Bronchial epithelial cell (primary cell): ENCODE measurements around the gene PTBP3. TPM values are rescaled to one million over a fixed set of nuclear protein-coding genes. Genes with fewer than 3 reads are reported as not detected.

Source experiments
- DNase-seq: peaks from one replicate; pipeline ENCODE4 v3.0.0-alpha.2; 2010; ENCODE audit warnings: low read depth
- FAIRE-seq: peaks from 2 replicates; lab custom pipeline; 2011; peaks lifted over from hg19 to GRCh38; lab: Jason Lieb, UNC
- H3K27me3 ChIP-seq: 2 replicates; pipeline ENCODE4 v1.5.1; 2011; ENCODE audit warnings: low read length; ENCODE audit not compliant: control insufficient read depth, insufficient read depth
- H3K36me3 ChIP-seq: 2 replicates; pipeline ENCODE4 v1.5.1; 2011; ENCODE audit warnings: low read length; ENCODE audit not compliant: control insufficient read depth, insufficient read depth
- H3K4me3 ChIP-seq: 2 replicates; pipeline ENCODE4 v1.5.1; 2011; ENCODE audit warnings: mild to moderate bottlenecking, low read depth, low read length, control low read depth
- total RNA-seq: library from RNA; depleted of rRNA; stranded (reverse); fragments of >200 nt; gene quantifications from 2 replicates; pipeline ENCODE4 v1.2.1, GENCODE V29; 2014
- TF ChIP-seq, protein P1 (sequence below): IDR thresholded peaks from 2 replicates; pipeline ENCODE4 v1.5.1; 2011; ENCODE audit warnings: mild to moderate bottlenecking, moderate library complexity, low read length, control low read depth, inconsistent platforms; ENCODE audit not compliant: insufficient read depth, severe bottlenecking

PTBP3 gene
- total RNA-seq, 1 donor from 2014 or later = 62.4 TPM

DNA sequence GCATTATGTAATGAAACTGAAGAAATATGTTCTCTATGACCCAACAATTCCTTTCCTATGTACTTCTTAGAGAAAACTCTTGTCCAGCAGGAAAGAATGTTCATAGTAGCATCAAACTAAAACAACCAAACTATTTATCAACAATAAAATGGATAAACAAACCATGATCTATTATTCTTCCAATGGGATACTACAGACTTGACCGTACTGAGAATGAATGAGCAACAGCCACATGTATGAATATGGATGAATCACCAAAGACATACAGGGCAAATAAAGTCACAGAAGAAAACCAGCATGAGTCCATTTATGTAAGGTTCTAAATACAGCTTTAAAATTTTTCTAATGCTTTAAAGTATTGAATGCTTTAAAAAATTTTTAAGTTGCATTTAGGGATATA lies 84.7 kb downstream of the PTBP3 start:
- Histone ChIP-seq H3K4me3 (no peak overlapping the region), H3K27me3 (no peaks in the 10 kb centered on the region), H3K36me3 (peaks cover 2% of the 10 kb centered on the region)
- TF ChIP-seq, protein P1, sequence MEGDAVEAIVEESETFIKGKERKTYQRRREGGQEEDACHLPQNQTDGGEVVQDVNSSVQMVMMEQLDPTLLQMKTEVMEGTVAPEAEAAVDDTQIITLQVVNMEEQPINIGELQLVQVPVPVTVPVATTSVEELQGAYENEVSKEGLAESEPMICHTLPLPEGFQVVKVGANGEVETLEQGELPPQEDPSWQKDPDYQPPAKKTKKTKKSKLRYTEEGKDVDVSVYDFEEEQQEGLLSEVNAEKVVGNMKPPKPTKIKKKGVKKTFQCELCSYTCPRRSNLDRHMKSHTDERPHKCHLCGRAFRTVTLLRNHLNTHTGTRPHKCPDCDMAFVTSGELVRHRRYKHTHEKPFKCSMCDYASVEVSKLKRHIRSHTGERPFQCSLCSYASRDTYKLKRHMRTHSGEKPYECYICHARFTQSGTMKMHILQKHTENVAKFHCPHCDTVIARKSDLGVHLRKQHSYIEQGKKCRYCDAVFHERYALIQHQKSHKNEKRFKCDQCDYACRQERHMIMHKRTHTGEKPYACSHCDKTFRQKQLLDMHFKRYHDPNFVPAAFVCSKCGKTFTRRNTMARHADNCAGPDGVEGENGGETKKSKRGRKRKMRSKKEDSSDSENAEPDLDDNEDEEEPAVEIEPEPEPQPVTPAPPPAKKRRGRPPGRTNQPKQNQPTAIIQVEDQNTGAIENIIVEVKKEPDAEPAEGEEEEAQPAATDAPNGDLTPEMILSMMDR = no peak
- DNase-seq (peak; percentile 87), FAIRE-seq (no peak)

DNA sequence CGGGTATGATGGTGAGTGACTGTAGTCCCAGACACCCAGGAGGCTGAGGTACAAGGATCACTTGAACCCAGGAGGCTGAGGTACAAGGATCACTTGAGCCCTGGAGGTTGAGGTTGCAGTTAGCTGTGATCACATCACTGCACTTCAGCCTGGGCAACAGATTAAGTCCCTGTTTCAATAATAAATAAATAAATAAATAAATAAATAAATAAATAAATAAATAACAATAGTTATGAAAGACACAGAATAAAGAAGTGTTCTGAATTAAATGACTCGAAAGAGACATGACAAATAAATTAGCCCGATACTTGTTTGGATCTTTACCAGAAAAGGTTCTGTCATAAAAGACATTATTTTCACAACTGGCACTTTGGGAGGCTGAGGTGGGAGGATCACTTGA lies 86.3 kb downstream of the PTBP3 start:
- Histone ChIP-seq H3K36me3 (peaks cover 4% of the 10 kb centered on the region), H3K4me3 (no peak overlapping the region), H3K27me3 (no peaks in the 10 kb centered on the region)
- FAIRE-seq = no peak
- TF ChIP-seq, protein P1 = no peak
- no peak for DNase-seq

DNA sequence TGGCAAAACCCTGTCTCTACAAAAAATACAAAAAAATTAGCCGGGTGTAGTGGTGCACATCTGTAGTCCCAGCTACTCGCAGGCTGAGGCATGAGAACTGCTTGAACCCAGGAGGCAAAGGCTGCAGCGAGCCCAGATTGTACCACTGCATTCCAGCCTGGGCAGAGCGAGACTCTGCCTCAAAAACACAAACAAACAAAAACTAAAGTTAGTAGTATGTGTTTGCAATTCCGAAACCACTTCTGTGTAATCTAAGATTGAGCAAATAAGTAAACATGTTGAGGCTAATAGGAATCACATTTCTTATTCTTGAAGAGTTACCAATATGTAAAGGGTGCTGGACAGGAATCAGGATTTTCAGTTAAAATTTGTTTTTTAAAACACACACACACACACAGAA lies 88.3 kb downstream of the PTBP3 start:
- Histone ChIP-seq H3K4me3 (no peak overlapping the region), H3K36me3 (peaks cover 2% of the 10 kb centered on the region), H3K27me3 (no peaks in the 10 kb centered on the region)
- TF ChIP-seq, protein P1 = no peak
- FAIRE-seq (no peak), DNase-seq (peak; percentile 42)

DNA sequence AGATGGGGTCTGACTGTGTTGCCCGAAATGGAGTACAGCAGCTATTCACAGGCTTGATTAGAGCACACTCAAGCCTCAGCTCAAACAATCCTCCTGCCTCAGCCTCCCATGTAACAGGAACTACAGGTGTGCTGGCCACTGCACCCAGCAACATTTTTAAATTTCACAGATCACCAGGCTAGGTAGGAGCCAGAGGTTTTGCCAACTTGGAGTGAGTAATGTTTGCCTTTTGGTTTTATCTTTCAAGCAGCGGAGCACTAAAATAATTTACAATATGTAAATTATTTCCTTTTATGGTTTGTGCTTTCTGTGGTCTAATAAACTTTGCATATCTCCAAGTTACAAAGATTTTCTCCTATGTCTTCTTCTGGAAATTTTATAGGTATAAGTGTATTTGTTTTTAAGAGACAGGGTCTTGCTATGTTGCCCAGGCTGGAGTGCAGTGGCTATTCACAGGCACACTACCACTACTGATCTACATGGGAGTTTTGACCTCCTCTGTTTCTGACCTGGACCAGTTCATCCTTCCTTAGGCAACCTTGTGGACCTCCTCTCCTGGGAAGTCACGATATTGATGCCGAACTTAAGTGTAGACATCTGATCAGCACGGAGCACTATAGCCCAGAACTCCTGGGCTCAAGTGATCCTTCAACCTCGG lies 91.1 kb downstream of the PTBP3 start:
- Histone ChIP-seq H3K36me3 (peaks cover 2% of the 10 kb centered on the region), H3K4me3 (no peak overlapping the region), H3K27me3 (no peaks in the 10 kb centered on the region)
- FAIRE-seq = no peak
- DNase-seq = peak; percentile 60
- TF ChIP-seq, protein P1 = no peak

DNA sequence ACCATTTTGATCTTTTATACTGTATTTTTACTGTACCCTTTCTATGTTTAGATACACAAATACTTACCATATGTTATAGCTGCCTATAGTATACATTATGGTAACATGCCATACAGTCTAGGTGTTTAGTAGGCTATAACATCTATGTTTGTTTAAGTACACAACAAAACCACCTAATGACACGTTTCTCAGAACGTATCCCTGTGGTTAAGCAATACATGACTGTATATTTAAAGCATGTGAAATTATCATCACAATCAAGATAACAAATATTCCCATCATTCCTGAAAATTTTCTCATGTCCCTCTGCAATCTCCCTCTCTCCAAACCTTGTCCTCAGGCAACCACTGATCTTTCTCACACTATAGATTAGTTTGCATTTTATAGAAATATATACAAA lies 91.9 kb downstream of the PTBP3 start:
- Histone ChIP-seq H3K4me3 (no peak overlapping the region), H3K27me3 (no peaks in the 10 kb centered on the region), H3K36me3 (peaks cover 2% of the 10 kb centered on the region)
- DNase-seq (peak; percentile 85), FAIRE-seq (no peak)
- TF ChIP-seq, protein P1 = no peak

DNA sequence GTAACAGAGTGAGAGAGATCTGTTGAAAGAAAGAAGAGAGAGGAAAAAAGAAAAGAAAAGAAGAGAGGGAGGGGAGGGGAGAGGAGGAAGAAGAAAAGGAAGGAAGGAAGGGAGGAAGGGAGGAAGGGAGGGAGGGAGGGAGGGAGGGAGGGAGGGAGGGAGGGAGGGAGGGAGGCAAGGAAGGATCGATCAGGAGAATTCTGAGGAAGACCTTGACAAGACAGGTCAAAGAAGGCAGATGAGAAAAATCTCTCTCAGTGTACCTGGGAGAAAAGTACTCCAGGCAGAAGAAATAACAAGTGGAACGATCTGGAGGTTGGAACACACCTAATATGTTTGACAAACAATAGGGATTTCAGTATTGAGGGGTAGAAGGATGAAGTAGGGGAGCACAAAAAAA lies 93.7 kb downstream of the PTBP3 start:
- no peak for FAIRE-seq

More for the DNA sequence above, 93.7 kb downstream of the PTBP3 start:
- no peaks in the 10 kb centered on the region for H3K27me3 ChIP-seq
- TF ChIP-seq, protein P1 = no peak
- H3K4me3 ChIP-seq = no peak overlapping the region
- no peak for DNase-seq
- peaks cover 2% of the 10 kb centered on the region for H3K36me3 ChIP-seq
